Measurements from ENCODE around the gene PINLYP. TPM values are rescaled to one million over a fixed set of nuclear protein-coding genes. Genes with fewer than 3 reads are reported as not detected.

PINLYP gene
- total RNA-seq, 1 experiment from 2014 or later = 0.17 TPM

- Histone ChIP-seq H3K79me2 (ENCODE audit: insufficient read depth, low read length) (no peaks in the 10 kb centered on the region), H3K9me2 (ENCODE audit: insufficient read depth) (no peaks in the 10 kb centered on the region), H3K4me2 (ENCODE audit: low read length) (no peak overlapping the region), H3K27ac (ENCODE audit: low read depth, low read length) (no peak overlapping the region), H3K36me3 (ENCODE audit: control insufficient read depth in 1 of 2, insufficient read depth in 2 of 2, low read length in 2 of 2) (peaks cover 3 to 4% of the 10 kb centered on the region in 2 experiments; a peak in 2 of 4 replicates), H3K4me1 (ENCODE audit: control insufficient read depth in 1 of 2, insufficient read depth in 2 of 2, low read length in 2 of 2) (no peaks in the 10 kb centered on the region), H3K4me3 (replicated peaks in 1 of 2; ENCODE audit: low read depth in 1 of 2, low read length in 2 of 2) (no peak overlapping the region), H3K9ac (ENCODE audit: low read length) (no peak overlapping the region), H3K9me3 (ENCODE audit: control insufficient read depth in 1 of 2, insufficient read depth in 1 of 2, low read depth in 1 of 2, low read length in 2 of 2) (no peaks in the 10 kb centered on the region), H4K20me1 (ENCODE audit: insufficient read depth) (no peaks in the 10 kb centered on the region), H2AFZ (ENCODE audit: low read depth, low read length, poor library complexity, severe bottlenecking) (no peak overlapping the region), H3K27me3 (ENCODE audit: insufficient read depth, low read length) (no peaks in the 10 kb centered on the region)
- POLR2A ChIA-PET = no interaction called here
- RAD21 ChIA-PET (ENCODE audit: low non-redundant PET in 1 of 2, low total read pairs in 2 of 2, uncharacterized antibody in 2 of 2, unreplicated experiment in 2 of 2) = no interaction called here
- BruUV-seq (replicated peaks) = no TSS peak
- DNase-seq (ENCODE audit: low read depth, low spot score) = no peak
- CTCF ChIA-PET = interaction anchor here (1.2 kb wide), 1 partner anchor 12 kb away, joined by 3 read pairs; no protein-coding TSS in a partner anchor
- ATAC-seq = no peak
- TF ChIP-seq RAD21 (IDR thresholded peaks at IDR 0.05; ENCODE audit: low read depth) (no peak), REST (IDR thresholded peaks at IDR 0.05; ENCODE audit: low read depth) (no peak), ZNF274 (IDR thresholded peaks at IDR 0.05; ENCODE audit: low read depth, low read length) (no peak), ZFX (IDR thresholded peaks at IDR 0.05) (no peak), EZH2phosphoT487 (IDR thresholded peaks at IDR 0.05; ENCODE audit: borderline replicate concordance) (no peak), EZH2 (IDR thresholded peaks at IDR 0.05) (no peak), POLR2AphosphoS5 (IDR thresholded peaks at IDR 0.05; ENCODE audit: low read depth, low read length) (no peak), POLR2A (IDR thresholded peaks at IDR 0.05; ENCODE audit: borderline replicate concordance, extremely low read depth, insufficient read depth, insufficient read length) (no peak), MAX (IDR thresholded peaks at IDR 0.05) (no peak), SRF (IDR thresholded peaks at IDR 0.05; ENCODE audit: low read depth) (no peak)
- intact Hi-C loops (cut with micrococcal nuclease) = no loop called here
These were observed 31.1 kb downstream of the PINLYP start for GRCh38 chr19:43606569-43607229.

Data from HCT116 (cell line).